BLaER1 treated with 17β-estradiol and CSF1 and Interleukin-3, amounts not matched to agents 10 nM and 100 nM (cell line): ENCODE measurements around the gene TMEM52.

Experiments
- H3K27ac ChIP-seq, 11 experiments: shearing (Covaris generic); formaldehyde crosslinking; 2 replicates each; pipeline ENCODE4 v1.8.1; 2022
- H3K27me3 ChIP-seq, 11 experiments: shearing (Covaris generic); formaldehyde crosslinking; 2 replicates each; pipeline ENCODE4 v1.8.1; 2022
- H3K36me3 ChIP-seq, 11 experiments: shearing (Covaris generic); formaldehyde crosslinking; 2 replicates each; pipeline ENCODE4 v1.8.1; 2022
- H3K4me1 ChIP-seq, 10 experiments: shearing (Covaris generic); formaldehyde crosslinking; 2 replicates each; pipeline ENCODE4 v1.8.1; 2022
- H3K4me2 ChIP-seq, 11 experiments: shearing (Covaris generic); formaldehyde crosslinking; 2 replicates each; pipeline ENCODE4 v1.8.1; 2022
- H3K4me3 ChIP-seq, 10 experiments: shearing (Covaris generic); formaldehyde crosslinking; 2 replicates each; pipeline ENCODE4 v1.8.1; 2022
- H3K9ac ChIP-seq, 11 experiments: shearing (Covaris generic); formaldehyde crosslinking; 2 replicates each; pipeline ENCODE4 v1.8.1; 2022
- H3K9me3 ChIP-seq, 11 experiments: shearing (Covaris generic); formaldehyde crosslinking; replicated peaks in 1 of 11; 2 replicates each; pipeline ENCODE4 v1.8.1; 2022
- H4K20me1 ChIP-seq, 11 experiments: shearing (Covaris generic); formaldehyde crosslinking; 2 replicates each; pipeline ENCODE4 v1.8.1; 2022
- Cebpa-rat ChIP-seq, 11 experiments: shearing (Covaris generic); IDR thresholded peaks; 2 replicates each; pipeline ENCODE4 v1.8.1; 2022

TMEM52 gene

GRCh38 chr1:1874901-1875300 is 44.2 kb downstream of the TMEM52 start:
- H3K36me3 ChIP-seq, result peaks cover 51 to 100% (median 91%) of the 10 kb centered on the region in 11 experiments
- no peak; a peak in 1 of 22 replicates for TF ChIP-seq Cebpa-rat (IDR thresholded peaks at IDR 0.05)
- H3K4me2 ChIP-seq, result 0 out of 22 replicates have a peak overlapping the region, but pooled peaks of 1 of the 11 experiments have one; percentile 89
- H4K20me1 ChIP-seq, result peaks cover 100% of the 10 kb centered on the region in 11 experiments
- peaks cover 36 to 90% (median 68%) of the 10 kb centered on the region in 10 experiments for H3K4me1 ChIP-seq
- H3K27ac ChIP-seq, result no peak overlapping the region
- no peaks in the 10 kb centered on the region for H3K27me3 ChIP-seq
- H3K9ac ChIP-seq, result no peak overlapping the region
- peaks cover 0 to 24% (median 12%) of the 10 kb centered on the region in 11 experiments; a peak in 13 of 22 replicates for H3K9me3 ChIP-seq
- no peak overlapping the region for H3K4me3 ChIP-seq

GRCh38 chr1:1873186-1873585 is 45.9 kb downstream of the TMEM52 start:
- no peak for TF ChIP-seq Cebpa-rat (IDR thresholded peaks at IDR 0.05)
- H3K9me3 ChIP-seq, result peaks cover 0 to 21% (median 12%) of the 10 kb centered on the region in 11 experiments; a peak in 12 of 22 replicates
- peaks cover 44 to 96% (median 79%) of the 10 kb centered on the region in 11 experiments for H3K36me3 ChIP-seq
- H3K27me3 ChIP-seq, result no peaks in the 10 kb centered on the region
- peak overlapping the region in 4 of 11 experiments; percentile 7 to 42 (median 10); a peak in 2 of 22 replicates for H3K27ac ChIP-seq
- peaks cover 100% of the 10 kb centered on the region in 11 experiments for H4K20me1 ChIP-seq
- peak overlapping the region; percentile 3 to 89 (median 29); a peak in 15 of 22 replicates for H3K4me2 ChIP-seq
- H3K9ac ChIP-seq, result no peak overlapping the region; a peak in 1 of 22 replicates
- H3K4me1 ChIP-seq, result peaks cover 47 to 94% (median 73%) of the 10 kb centered on the region in 10 experiments
- H3K4me3 ChIP-seq, result no peak overlapping the region

- Histone ChIP-seq H3K4me1 (peaks cover 47 to 94% (median 73%) of the 10 kb centered on the region in 10 experiments), H3K36me3 (peaks cover 44 to 95% (median 74%) of the 10 kb centered on the region in 11 experiments), H4K20me1 (peaks cover 100% of the 10 kb centered on the region in 11 experiments), H3K9ac (peak overlapping the region in 2 of 11 experiments; percentile 15; a peak in 2 of 22 replicates), H3K9me3 (peaks cover 0 to 21% (median 12%) of the 10 kb centered on the region in 11 experiments; a peak in 12 of 22 replicates), H3K27ac (peak overlapping the region in 2 of 11 experiments; percentile 10 to 42; a peak in 1 of 22 replicates), H3K27me3 (no peaks in the 10 kb centered on the region), H3K4me3 (no peak overlapping the region), H3K4me2 (peak overlapping the region; percentile 7 to 89 (median 53); a peak in 16 of 22 replicates)
- no peak for TF ChIP-seq Cebpa-rat (IDR thresholded peaks at IDR 0.05)
These were observed 46.6 kb downstream of the TMEM52 start for GRCh38 chr1:1872329-1872994.

- Histone ChIP-seq H3K36me3 (peaks cover 21 to 90% (median 56%) of the 10 kb centered on the region in 11 experiments), H3K27me3 (no peaks in the 10 kb centered on the region), H3K27ac (peak overlapping the region in 10 of 11 experiments; percentile 50 to 82 (median 66); a peak in 20 of 22 replicates), H3K4me3 (no peak overlapping the region), H3K9me3 (no peaks in the 10 kb centered on the region), H3K9ac (peak overlapping the region in 8 of 11 experiments; percentile 29 to 66 (median 52); a peak in 15 of 22 replicates), H3K4me1 (peaks cover 74 to 99% (median 91%) of the 10 kb centered on the region in 10 experiments), H3K4me2 (peak overlapping the region; percentile 17 to 89 (median 74); a peak in 21 of 22 replicates), H4K20me1 (peaks cover 100% of the 10 kb centered on the region in 11 experiments)
- TF ChIP-seq Cebpa-rat (IDR thresholded peaks at IDR 0.05), result 0 out of 22 replicates have a peak, but pooled peaks of 1 of the 11 experiments have one; percentile 7
These were observed 49.6 kb downstream of the TMEM52 start for GRCh38 chr1:1869469-1869868.
